C4-2B (cell line): Measurements from ENCODE around the gene WDR37.

ENCODE experiments used
- H3K27ac ChIP-seq: fragments of 450-650 bp; 2 replicates; pipeline ENCODE4 v1.5.1; 2017
- CTCF ChIP-seq: fragments of 450-650 bp; conservative IDR thresholded peaks from 2 replicates; pipeline ENCODE4 v1.5.1; 2017; ENCODE audit warnings: mild to moderate bottlenecking
- ZFX ChIP-seq: fragments of 450-650 bp; IDR thresholded peaks from 2 replicates; pipeline ENCODE4 v1.6.1; 2017

Gene WDR37

GRCh38 chr10:1121271-1121970 is 65.2 kb downstream of the WDR37 start:
- no peak for TF ChIP-seq ZFX
- no peak overlapping the region for H3K27ac ChIP-seq

GRCh38 chr10:1122349-1122748 is 66.2 kb downstream of the WDR37 start:
- TF ChIP-seq ZFX = no peak
- no peak for TF ChIP-seq CTCF
- no peak overlapping the region for H3K27ac ChIP-seq

- no peak for TF ChIP-seq CTCF
- no peak for TF ChIP-seq ZFX
- H3K27ac ChIP-seq = no peak overlapping the region
Observed at GRCh38 chr10:1123198-1123597, 67.0 kb downstream of the WDR37 start.

GRCh38 chr10:1123972-1124371 is 67.8 kb downstream of the WDR37 start:
- no peak overlapping the region for H3K27ac ChIP-seq
- TF ChIP-seq CTCF (no peak), ZFX (no peak)

- TF ChIP-seq ZFX = no peak
- TF ChIP-seq CTCF = no peak
Observed at GRCh38 chr10:1124796-1125195, 68.6 kb downstream of the WDR37 start.

GRCh38 chr10:1126461-1126860 is 70.3 kb downstream of the WDR37 start:
- H3K27ac ChIP-seq = no peak overlapping the region
- TF ChIP-seq CTCF (no peak), ZFX (no peak)

More at GRCh38 chr10:1124796-1125195, 68.6 kb downstream of the WDR37 start:
- H3K27ac ChIP-seq = no peak overlapping the region

GRCh38 chr10:1127629-1128028 is 71.4 kb downstream of the WDR37 start:
- TF ChIP-seq CTCF (no peak), ZFX (no peak)

GRCh38 chr10:1128115-1128514 is 71.9 kb downstream of the WDR37 start:
- TF ChIP-seq ZFX (no peak), CTCF (no peak)
- H3K27ac ChIP-seq = no peak overlapping the region

More at GRCh38 chr10:1127629-1128028, 71.4 kb downstream of the WDR37 start:
- H3K27ac ChIP-seq = no peak overlapping the region
